ENCODE data around the gene C1orf210. TPM values are rescaled to one million over a fixed set of nuclear protein-coding genes. Genes with fewer than 3 reads are reported as not detected.

C1orf210 gene
- total and polyA plus RNA-seq, 3 experiments from 2014 or later, result not detected

DNA sequence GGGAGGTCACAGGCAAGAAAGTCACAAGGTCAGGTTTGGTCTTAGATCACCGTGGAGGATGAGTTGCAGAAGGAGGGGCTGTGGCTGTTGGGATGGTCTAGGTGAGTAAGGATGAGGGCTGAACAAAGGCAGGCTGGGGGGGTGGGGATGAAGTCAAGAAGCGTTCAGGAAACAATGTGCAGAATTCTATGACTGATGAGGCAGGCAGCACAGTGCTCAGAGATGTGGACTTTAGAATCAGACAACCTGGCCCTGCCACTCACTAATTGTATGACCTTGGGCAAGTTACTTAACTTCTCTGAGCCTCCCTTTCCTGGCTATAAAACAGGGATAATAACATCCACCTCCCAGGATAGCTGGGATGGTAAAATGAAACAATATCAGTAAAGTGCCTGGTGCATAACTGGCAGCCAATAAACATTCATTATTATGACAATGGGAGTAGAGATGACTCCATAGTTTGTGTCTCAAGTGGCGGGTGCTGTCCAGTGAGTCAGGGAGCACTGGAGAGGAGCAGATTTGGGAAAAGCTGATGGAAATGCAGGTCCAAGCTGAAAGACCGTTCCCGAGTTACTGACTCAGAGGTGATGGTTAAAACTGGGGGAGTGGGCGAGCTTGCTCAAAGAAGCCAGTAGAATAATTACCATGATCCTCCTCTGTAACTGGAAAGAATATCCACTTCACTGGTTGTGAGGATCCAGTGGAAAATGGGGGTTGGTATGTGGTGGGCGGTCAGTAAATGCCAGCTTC, 17.5 kb upstream of the C1orf210 start:
- Histone ChIP-seq H3K27me3 (ENCODE audit: insufficient read depth, low read length, poor library complexity, severe bottlenecking) (no peaks in the 10 kb centered on the region), H3K4me3 (ENCODE audit: low read length) (no peak overlapping the region), H3K4me1 (ENCODE audit: insufficient read depth, low read length) (no peaks in the 10 kb centered on the region), H3K36me3 (ENCODE audit: insufficient read depth, low read length) (no peaks in the 10 kb centered on the region), H3K27ac (ENCODE audit: low read depth, low read length) (no peak overlapping the region), H3K9me3 (ENCODE audit: low read length) (no peaks in the 10 kb centered on the region)
- H3K27me3 Mint-ChIP-seq, result peaks cover 1 to 23% of the 10 kb centered on the region in 2 donors
- DNase-seq, result no peak
- H3K9me3 Mint-ChIP-seq, result no peaks in the 10 kb centered on the region
- H3K4me1 Mint-ChIP-seq, result no peaks in the 10 kb centered on the region
- CTCF ChIA-PET, result interaction anchor here (1.3 kb wide), 1 partner anchor 112 kb away, joined by 5 read pairs; no protein-coding TSS in a partner anchor
- no peak overlapping the region for H3K4me3 Mint-ChIP-seq
- no peaks in the 10 kb centered on the region for H3K36me3 Mint-ChIP-seq
- peak overlapping the region in 2 of 8 donors; percentile 30 to 42 for H3K27ac Mint-ChIP-seq
- POLR2A ChIA-PET, result no interaction called here

- Mint-ChIP-seq H3K4me3 (no peak overlapping the region), H3K27ac (peak overlapping the region in 1 of 8 donors; percentile 55), H3K9me3 (no peaks in the 10 kb centered on the region), H3K27me3 (peaks cover 1 to 23% of the 10 kb centered on the region in 2 donors), H3K4me1 (no peaks in the 10 kb centered on the region), H3K36me3 (no peaks in the 10 kb centered on the region)
- Histone ChIP-seq H3K27me3 (ENCODE audit: insufficient read depth, low read length, poor library complexity, severe bottlenecking) (no peaks in the 10 kb centered on the region), H3K27ac (ENCODE audit: low read depth, low read length) (no peak overlapping the region), H3K9me3 (ENCODE audit: low read length) (no peaks in the 10 kb centered on the region), H3K36me3 (ENCODE audit: insufficient read depth, low read length) (no peaks in the 10 kb centered on the region), H3K4me3 (ENCODE audit: low read length) (no peak overlapping the region), H3K4me1 (ENCODE audit: insufficient read depth, low read length) (no peaks in the 10 kb centered on the region)
- ChIA-PET CTCF (no interaction called here), POLR2A (no interaction called here)
- DNase-seq, result no peak
Measured at GRCh38 chr1:43302201-43302600, 16.8 kb upstream of the C1orf210 start.

DNA sequence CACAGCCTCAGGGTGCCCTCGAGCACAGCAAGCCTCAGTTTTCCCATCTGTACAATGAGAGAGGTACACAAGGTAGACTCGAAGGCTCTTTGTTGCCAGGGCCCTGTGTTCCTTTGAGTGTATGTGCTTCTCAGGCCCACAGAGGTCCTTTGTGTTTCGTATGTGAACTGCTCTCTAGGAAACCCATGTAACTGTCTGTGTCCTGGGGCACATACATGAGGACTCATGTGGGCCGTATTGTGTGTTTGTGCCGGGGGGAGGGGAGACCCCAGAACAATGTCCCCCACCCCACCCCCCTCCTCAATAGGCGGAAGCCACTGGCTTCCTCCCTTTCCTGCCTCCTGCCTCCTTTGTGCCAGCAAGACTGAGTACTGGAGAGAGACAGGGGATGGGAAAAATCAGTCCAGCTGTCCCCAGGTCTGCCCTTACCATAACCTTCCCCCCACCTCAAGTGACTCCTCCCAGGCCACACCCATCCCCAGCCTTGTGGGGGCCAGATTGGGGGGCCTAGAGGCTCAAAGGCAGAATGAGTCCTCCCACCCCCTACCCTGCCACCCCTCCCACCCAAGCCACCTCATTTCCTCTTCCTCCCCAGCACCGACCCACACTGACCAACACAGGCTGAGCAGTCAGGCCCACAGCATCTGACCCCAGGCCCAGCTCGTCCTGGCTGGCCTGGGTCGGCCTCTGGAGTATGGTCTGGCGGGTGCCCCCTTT, 15.2 kb upstream of the C1orf210 start, which contains the start of gene TIE1:
Gene TIE1, plus strand, starts transcription at position 605 of the 717 bp plus-strand sequence. Its CDS starts 90 bp downstream, at position 695.
- peaks cover 1 to 15% of the 10 kb centered on the region in 2 donors for H3K27me3 Mint-ChIP-seq
- CTCF ChIA-PET, result no interaction called here
- H3K4me3 ChIP-seq (ENCODE audit: low read length), result no peak within 1 kb of the TSS

DNA sequence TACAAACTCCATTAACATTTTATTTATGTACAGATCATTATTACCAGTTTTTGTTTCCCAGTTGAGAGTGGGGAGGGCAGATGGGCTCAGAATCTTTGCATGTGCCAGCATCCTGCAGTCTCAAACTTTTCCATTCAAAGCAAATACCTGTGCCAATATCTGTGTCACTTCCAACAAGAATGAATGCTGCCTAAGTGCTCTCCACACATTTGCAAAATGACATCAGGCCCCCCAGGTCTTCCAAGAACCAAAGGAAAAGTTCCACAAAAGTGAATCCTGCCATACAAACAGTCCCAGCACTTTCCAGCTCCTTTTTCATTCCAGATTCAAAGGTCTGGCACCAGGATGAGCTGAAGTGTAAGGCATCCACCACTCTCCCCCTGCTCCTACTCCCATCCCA, 13.7 kb upstream of the C1orf210 start:
- Mint-ChIP-seq H3K4me3 (no peak overlapping the region), H3K36me3 (no peaks in the 10 kb centered on the region), H3K9me3 (no peaks in the 10 kb centered on the region), H3K4me1 (peaks cover 7 to 15% (median 11%) of the 10 kb centered on the region in 3 donors), H3K27ac (no peak overlapping the region), H3K27me3 (peaks cover 1 to 11% of the 10 kb centered on the region in 2 donors)
- Histone ChIP-seq H3K4me3 (ENCODE audit: low read length) (no peak overlapping the region), H3K4me1 (ENCODE audit: insufficient read depth, low read length) (peaks cover 21% of the 10 kb centered on the region), H3K9me3 (ENCODE audit: low read length) (no peaks in the 10 kb centered on the region), H3K27ac (ENCODE audit: low read depth, low read length) (no peak overlapping the region), H3K36me3 (ENCODE audit: insufficient read depth, low read length) (no peaks in the 10 kb centered on the region), H3K27me3 (ENCODE audit: insufficient read depth, low read length, poor library complexity, severe bottlenecking) (no peaks in the 10 kb centered on the region)
- POLR2A ChIA-PET, result no interaction called here
- CTCF ChIA-PET, result no interaction called here
- no peak for DNase-seq

More for the DNA sequence above, 15.2 kb upstream of the C1orf210 start, which contains the start of gene TIE1:
- Histone ChIP-seq H3K9me3 (ENCODE audit: low read length) (no peaks in the 10 kb centered on the region), H3K4me1 (ENCODE audit: insufficient read depth, low read length) (peaks cover 8% of the 10 kb centered on the region), H3K27me3 (ENCODE audit: insufficient read depth, low read length, poor library complexity, severe bottlenecking) (no peaks in the 10 kb centered on the region), H3K36me3 (ENCODE audit: insufficient read depth, low read length) (no peaks in the 10 kb centered on the region), H3K27ac (ENCODE audit: low read depth, low read length) (no peak within 1 kb of the TSS)
- H3K27ac Mint-ChIP-seq, result no peak within 1 kb of the TSS
- POLR2A ChIA-PET, result no interaction called here
- H3K4me3 Mint-ChIP-seq, result no peak within 1 kb of the TSS
- H3K36me3 Mint-ChIP-seq, result no peaks in the 10 kb centered on the region
- H3K4me1 Mint-ChIP-seq, result peaks cover 7 to 8% (median 7%) of the 10 kb centered on the region in 3 donors
- DNase-seq, result no peak
- H3K9me3 Mint-ChIP-seq, result no peaks in the 10 kb centered on the region

DNA sequence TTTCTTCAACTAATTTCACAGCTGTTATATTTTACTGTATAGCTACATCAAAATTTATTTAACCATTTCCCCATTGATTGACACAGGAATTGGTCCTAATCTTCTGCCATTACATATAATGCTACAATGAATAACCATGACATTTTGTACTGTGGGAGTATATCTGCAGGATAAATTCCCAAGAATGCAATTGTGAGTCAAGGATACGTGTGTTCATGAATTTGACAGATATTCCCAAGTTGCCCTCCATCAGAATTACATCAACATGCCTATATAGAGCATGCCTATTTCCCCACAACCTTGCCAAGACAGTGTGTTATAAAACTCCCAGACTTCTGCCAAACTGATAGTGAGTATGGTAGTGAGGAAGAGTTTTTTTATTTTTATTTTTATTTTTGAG, 12.7 kb upstream of the C1orf210 start:
- H3K9me3 Mint-ChIP-seq, result no peaks in the 10 kb centered on the region

GRCh38 chr1:43296207-43296606, 10.8 kb upstream of the C1orf210 start:
- no peak for DNase-seq
- Histone ChIP-seq H3K9me3 (ENCODE audit: low read length) (no peaks in the 10 kb centered on the region), H3K27ac (ENCODE audit: low read depth, low read length) (no peak overlapping the region), H3K4me3 (ENCODE audit: low read length) (no peak overlapping the region), H3K36me3 (ENCODE audit: insufficient read depth, low read length) (no peaks in the 10 kb centered on the region), H3K4me1 (ENCODE audit: insufficient read depth, low read length) (peaks cover 21% of the 10 kb centered on the region), H3K27me3 (ENCODE audit: insufficient read depth, low read length, poor library complexity, severe bottlenecking) (no peaks in the 10 kb centered on the region)
- Mint-ChIP-seq H3K4me1 (peaks cover 7 to 15% (median 11%) of the 10 kb centered on the region in 3 donors), H3K27me3 (peaks cover 0 to 1% of the 10 kb centered on the region in 2 donors), H3K4me3 (peak overlapping the region in 1 of 7 donors; percentile 8), H3K36me3 (no peaks in the 10 kb centered on the region), H3K9me3 (no peaks in the 10 kb centered on the region), H3K27ac (peak overlapping the region in 5 of 8 donors; percentile 4 to 90 (median 34))
- ChIA-PET POLR2A (no interaction called here), CTCF (no interaction called here)

More for the DNA sequence above, 12.7 kb upstream of the C1orf210 start:
- DNase-seq, result no peak
- Mint-ChIP-seq H3K36me3 (no peaks in the 10 kb centered on the region), H3K27ac (no peak overlapping the region), H3K27me3 (peaks cover 1 to 8% of the 10 kb centered on the region in 2 donors), H3K4me3 (no peak overlapping the region), H3K4me1 (peaks cover 7 to 15% (median 11%) of the 10 kb centered on the region in 3 donors)
- no peaks in the 10 kb centered on the region for H3K36me3 ChIP-seq (ENCODE audit: insufficient read depth, low read length)
- ChIA-PET CTCF (no interaction called here), POLR2A (no interaction called here)
- peaks cover 21% of the 10 kb centered on the region for H3K4me1 ChIP-seq (ENCODE audit: insufficient read depth, low read length)
- H3K4me3 ChIP-seq (ENCODE audit: low read length), result no peak overlapping the region
- H3K9me3 ChIP-seq (ENCODE audit: low read length), result no peaks in the 10 kb centered on the region
- no peaks in the 10 kb centered on the region for H3K27me3 ChIP-seq (ENCODE audit: insufficient read depth, low read length, poor library complexity, severe bottlenecking)
- H3K27ac ChIP-seq (ENCODE audit: low read depth, low read length), result no peak overlapping the region

GRCh38 chr1:43294761-43295160, 9.4 kb upstream of the C1orf210 start:
- Histone ChIP-seq H3K27ac (ENCODE audit: low read depth, low read length) (no peak overlapping the region), H3K27me3 (ENCODE audit: insufficient read depth, low read length, poor library complexity, severe bottlenecking) (no peaks in the 10 kb centered on the region), H3K9me3 (ENCODE audit: low read length) (no peaks in the 10 kb centered on the region), H3K4me3 (ENCODE audit: low read length) (no peak overlapping the region), H3K4me1 (ENCODE audit: insufficient read depth, low read length) (peaks cover 21% of the 10 kb centered on the region), H3K36me3 (ENCODE audit: insufficient read depth, low read length) (no peaks in the 10 kb centered on the region)
- Mint-ChIP-seq H3K27ac (peak overlapping the region in 1 of 8 donors; percentile 13), H3K4me3 (no peak overlapping the region), H3K4me1 (peaks cover 7 to 15% (median 11%) of the 10 kb centered on the region in 3 donors), H3K36me3 (no peaks in the 10 kb centered on the region), H3K27me3 (peaks cover 0 to 1% of the 10 kb centered on the region in 2 donors), H3K9me3 (no peaks in the 10 kb centered on the region)
- no peak for DNase-seq
- ChIA-PET CTCF (interaction anchor here (0.9 kb wide), 1 partner anchor 120 kb away, joined by 3 read pairs; no protein-coding TSS in a partner anchor), POLR2A (no interaction called here)

All from CD8-positive, alpha-beta memory T cell (primary cell).